Umbilical cord (tissue), 2 donors: ENCODE results near the gene DONSON. TPM values are rescaled to one million over a fixed set of nuclear protein-coding genes. Genes with fewer than 3 reads are reported as not detected.
A peak's percentile ranks its signal among the peaks of the same experiment; 100 is the strongest.

Experiments used
- DNase-seq: peaks from one replicate; pipeline ENCODE4 v3.0.0-alpha.2; 2015; ENCODE audit warnings: low spot score
- total RNA-seq: library from RNA; depleted of rRNA; stranded (reverse); fragments of >200 nt; gene quantifications from one replicate; pipeline ENCODE4 v1.2.3, GENCODE V29; 2014; ENCODE audit warnings: low replicate concordance; ENCODE audit not compliant: insufficient read depth

DONSON gene
- total RNA-seq, 1 donor from 2014 or later, result 15.2 TPM

GRCh38 chr21:33562389-33562788 lies 26.1 kb downstream of the DONSON start:
- no peak for DNase-seq

GRCh38 chr21:33561373-33561772 lies 27.1 kb downstream of the DONSON start:
- DNase-seq, result peak; percentile 39

GRCh38 chr21:33560965-33561364 lies 27.5 kb downstream of the DONSON start:
- DNase-seq, result no peak

GRCh38 chr21:33559813-33560212 lies 28.7 kb downstream of the DONSON start:
- DNase-seq, result no peak

- no peak for DNase-seq
Observed at GRCh38 chr21:33558777-33559421, 29.6 kb downstream of the DONSON start.

- DNase-seq, result no peak
Observed at GRCh38 chr21:33557447-33557846, 31.0 kb downstream of the DONSON start.

- no peak for DNase-seq
Observed at GRCh38 chr21:33554982-33555344, 33.5 kb downstream of the DONSON start.

GRCh38 chr21:33554236-33554981 lies 34.1 kb downstream of the DONSON start:
- DNase-seq, result no peak

GRCh38 chr21:33552999-33553598 lies 35.4 kb downstream of the DONSON start:
- no peak for DNase-seq

- DNase-seq, result no peak
Observed at GRCh38 chr21:33552093-33552998, 36.1 kb downstream of the DONSON start.

GRCh38 chr21:33551664-33552063 lies 36.8 kb downstream of the DONSON start:
- DNase-seq, result no peak

GRCh38 chr21:33550772-33551660 lies 37.5 kb downstream of the DONSON start:
- DNase-seq, result no peak

GRCh38 chr21:33549848-33550771 lies 38.4 kb downstream of the DONSON start:
- DNase-seq, result no peak

- DNase-seq, result no peak
Observed at GRCh38 chr21:33546086-33546485, 42.4 kb downstream of the DONSON start.

- DNase-seq, result no peak
Observed at GRCh38 chr21:33544451-33545195, 43.9 kb downstream of the DONSON start.

- no peak for DNase-seq
Observed at GRCh38 chr21:33543505-33544129, 44.9 kb downstream of the DONSON start.

- DNase-seq, result peak; percentile 100
Observed at GRCh38 chr21:33542640-33543504, 45.6 kb downstream of the DONSON start, which contains the start of gene SON. Gene SON (plus strand): TSS chr21:33543038. CDS start chr21:33543093, 55 bp downstream.
